Esophagus (tissue), 2 donors: Measurements from ENCODE around the gene STK39. TPM values are rescaled to one million over a fixed set of nuclear protein-coding genes. Genes with fewer than 3 reads are reported as not detected.

Source experiments
- H3K27ac ChIP-seq, 2 donors: one replicate each; pipeline ENCODE4 v1.5.1; 2013; ENCODE audit warnings: low read depth in 2 of 2, mild to moderate bottlenecking in 2 of 2, inconsistent platforms in 1 of 2, low read length in 1 of 2, moderate library complexity in 1 of 2
- H3K27me3 ChIP-seq, 2 donors: one replicate each; pipeline ENCODE4 v1.6.1; 2013; ENCODE audit warnings: low read length in 2 of 2, control low read depth in 1 of 2, mild to moderate bottlenecking in 1 of 2; ENCODE audit not compliant: insufficient read depth in 2 of 2, control insufficient read depth in 1 of 2
- H3K36me3 ChIP-seq, 2 donors: one replicate each; pipeline ENCODE4 v1.6.1; 2013; ENCODE audit warnings: low read length in 1 of 2; ENCODE audit not compliant: control insufficient read depth in 2 of 2, insufficient read depth in 2 of 2
- H3K4me1 ChIP-seq, 2 donors: one replicate each; pipeline ENCODE4 v1.6.1; 2013; ENCODE audit warnings: low read length in 1 of 2; ENCODE audit not compliant: control insufficient read depth in 2 of 2, insufficient read depth in 2 of 2
- H3K4me3 ChIP-seq, 2 donors: one replicate each; pipeline ENCODE4 v1.5.1; 2013; ENCODE audit warnings: low read length in 2 of 2, mild to moderate bottlenecking in 2 of 2, low read depth in 1 of 2, moderate library complexity in 1 of 2
- H3K9me3 ChIP-seq, 2 donors: one replicate each; pipeline ENCODE4 v1.6.1; 2013; ENCODE audit warnings: mild to moderate bottlenecking in 2 of 2, low read depth in 1 of 2, low read length in 1 of 2, moderate library complexity in 1 of 2; ENCODE audit not compliant: control insufficient read depth in 2 of 2, insufficient read depth in 1 of 2
- WGBS, 2 donors: extraction: QIAGEN DNeasy Blood & Tissue Kit; methylation state at CpG; one replicate each; pipeline ENCODE4 v1.1.7; 2013; 5-methylcytosine and 5-hydroxymethylcytosine counted together
- polyA plus RNA-seq, 2 donors: library from polyadenylated mRNA; stranded (reverse); fragments of 200-250 nt; gene quantifications; one replicate each; pipeline ENCODE4 v1.2.3, GENCODE V29; 2013
- donor health status: healthy with polysubstance abuse.
- donor health status: Bipolar disorder and iron deficiency.

The STK39 gene
- polyA plus RNA-seq, 2 donors: 24.7 to 24.9 TPM

- no peak overlapping the region for H3K4me3 ChIP-seq
- WGBS, 2 donors: 62 to 63% methylated on average over 6 of the region's 6 CpGs
- H3K4me1 ChIP-seq: no peaks in the 10 kb centered on the region
- no peak overlapping the region for H3K27ac ChIP-seq
- H3K27me3 ChIP-seq: no peaks in the 10 kb centered on the region
- H3K9me3 ChIP-seq: no peaks in the 10 kb centered on the region
- H3K36me3 ChIP-seq: peaks cover 0 to 3% of the 10 kb centered on the region in 2 donors
Measured at GRCh38 chr2:168200930-168201583, 46.3 kb downstream of the STK39 start.

GRCh38 chr2:168198476-168199207 is 48.8 kb downstream of the STK39 start:
- no peak overlapping the region for H3K4me3 ChIP-seq
- H3K4me1 ChIP-seq: no peaks in the 10 kb centered on the region
- peaks cover 0 to 3% of the 10 kb centered on the region in 2 donors for H3K36me3 ChIP-seq
- no peak overlapping the region for H3K27ac ChIP-seq
- WGBS, 2 donors: 64 to 76% methylated on average over 7 of the region's 7 CpGs
- H3K9me3 ChIP-seq: no peaks in the 10 kb centered on the region
- no peaks in the 10 kb centered on the region for H3K27me3 ChIP-seq

DNA sequence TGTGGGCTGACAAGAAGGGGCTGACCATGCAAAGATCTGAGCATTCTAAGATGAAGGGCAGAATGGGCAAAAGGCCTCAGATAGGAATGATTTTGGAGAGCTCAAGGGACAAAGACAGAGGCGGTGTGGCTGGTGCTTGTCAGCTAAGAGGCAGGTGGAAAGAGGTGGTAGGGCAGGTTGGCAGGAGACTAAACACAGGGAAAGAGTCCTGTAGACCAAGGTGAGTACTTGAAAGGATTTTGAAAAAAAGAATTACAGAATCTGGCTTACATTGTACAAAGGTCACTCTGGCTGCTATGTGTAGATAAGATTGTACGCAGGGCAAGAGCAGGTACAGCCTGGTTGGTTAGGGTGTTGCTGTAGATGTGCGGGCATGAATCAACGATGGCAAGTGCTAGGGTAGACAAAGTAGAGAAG is 50.6 kb downstream of the STK39 start:
- Histone ChIP-seq H3K27me3 (no peaks in the 10 kb centered on the region), H3K4me3 (no peak overlapping the region), H3K4me1 (no peaks in the 10 kb centered on the region), H3K9me3 (no peaks in the 10 kb centered on the region), H3K27ac (peak overlapping the region in 1 of 2 donors; percentile 37), H3K36me3 (no peaks in the 10 kb centered on the region)
- 70 to 93% methylated on average over 4 of the region's 4 CpGs for WGBS, 2 donors

DNA sequence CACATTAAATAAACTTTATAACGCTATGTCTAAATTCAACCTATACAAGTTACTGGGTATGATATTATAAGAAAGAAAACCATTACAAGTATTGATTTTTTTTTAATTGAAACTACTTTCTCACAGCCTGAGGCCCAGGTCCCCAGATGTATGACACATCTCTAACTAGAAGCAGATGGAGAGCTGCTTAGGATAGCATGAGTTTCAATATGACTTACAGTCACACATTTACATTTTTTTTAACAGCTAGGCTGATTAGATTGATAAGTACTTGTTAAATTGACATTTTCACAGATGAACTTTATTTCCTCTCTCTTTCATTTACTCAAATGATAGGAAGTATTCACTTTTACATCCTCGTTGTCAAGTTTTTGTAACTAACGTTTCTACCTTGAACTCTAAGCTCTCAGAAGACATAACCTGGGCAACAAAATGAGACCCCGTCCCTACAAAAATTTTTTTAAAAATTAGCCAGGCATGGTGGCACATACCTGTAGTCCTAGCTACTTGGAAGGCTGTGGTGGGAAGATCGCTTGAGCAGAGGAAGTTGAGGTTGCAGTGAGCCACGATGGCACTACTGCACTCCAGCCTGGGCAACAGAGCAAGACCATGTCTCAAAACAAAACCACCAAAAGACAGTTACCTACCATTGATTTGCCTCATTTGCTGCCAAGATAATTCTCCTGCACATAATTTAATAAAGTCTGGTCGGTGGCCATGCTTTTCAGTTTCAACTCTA is 52.4 kb downstream of the STK39 start:
- Histone ChIP-seq H3K27me3 (no peaks in the 10 kb centered on the region), H3K36me3 (no peaks in the 10 kb centered on the region), H3K4me3 (no peak overlapping the region), H3K27ac (no peak overlapping the region), H3K4me1 (peaks cover 3% of the 10 kb centered on the region in 2 donors), H3K9me3 (no peaks in the 10 kb centered on the region)
- WGBS, 2 donors: 77 to 80% methylated on average over 7 of the region's 7 CpGs

GRCh38 chr2:168192839-168193616 is 54.4 kb downstream of the STK39 start:
- H3K4me3 ChIP-seq: no peak overlapping the region
- WGBS, 2 donors: 47 to 48% methylated on average over 3 of the region's 3 CpGs
- H3K27ac ChIP-seq: no peak overlapping the region
- no peaks in the 10 kb centered on the region for H3K36me3 ChIP-seq
- no peaks in the 10 kb centered on the region for H3K27me3 ChIP-seq
- H3K9me3 ChIP-seq: no peaks in the 10 kb centered on the region
- peaks cover 3% of the 10 kb centered on the region in 2 donors for H3K4me1 ChIP-seq

GRCh38 chr2:168191955-168192785 is 55.2 kb downstream of the STK39 start:
- peaks cover 3% of the 10 kb centered on the region in 2 donors for H3K4me1 ChIP-seq
- no peak overlapping the region for H3K4me3 ChIP-seq
- H3K27me3 ChIP-seq: no peaks in the 10 kb centered on the region
- no peak overlapping the region for H3K27ac ChIP-seq
- 80 to 86% methylated on average over 6 of the region's 6 CpGs for WGBS, 2 donors
- no peaks in the 10 kb centered on the region for H3K9me3 ChIP-seq
- no peaks in the 10 kb centered on the region for H3K36me3 ChIP-seq

- peaks cover 3% of the 10 kb centered on the region in 2 donors for H3K4me1 ChIP-seq
- H3K4me3 ChIP-seq: no peak overlapping the region
- no peaks in the 10 kb centered on the region for H3K9me3 ChIP-seq
- H3K27me3 ChIP-seq: no peaks in the 10 kb centered on the region
- H3K36me3 ChIP-seq: no peaks in the 10 kb centered on the region
- no peak overlapping the region for H3K27ac ChIP-seq
- 73% methylated on average over 7 of the region's 7 CpGs for WGBS, 2 donors
Measured at GRCh38 chr2:168190590-168191336, 56.6 kb downstream of the STK39 start.

- H3K4me3 ChIP-seq: no peak overlapping the region
- no peaks in the 10 kb centered on the region for H3K27me3 ChIP-seq
- H3K36me3 ChIP-seq: no peaks in the 10 kb centered on the region
- no peak overlapping the region for H3K27ac ChIP-seq
- 81 to 87% methylated on average over 9 of the region's 9 CpGs for WGBS, 2 donors
- H3K9me3 ChIP-seq: no peaks in the 10 kb centered on the region
- peaks cover 3% of the 10 kb centered on the region in 2 donors for H3K4me1 ChIP-seq
Measured at GRCh38 chr2:168189835-168190569, 57.4 kb downstream of the STK39 start.
